ENCODE results near the gene VWDE. TPM values are rescaled to one million over a fixed set of nuclear protein-coding genes. Genes with fewer than 3 reads are reported as not detected.

VWDE gene
- total RNA-seq, 4 donors from 2014 or later = 0.13 to 0.22 TPM; not detected in 2

DNA sequence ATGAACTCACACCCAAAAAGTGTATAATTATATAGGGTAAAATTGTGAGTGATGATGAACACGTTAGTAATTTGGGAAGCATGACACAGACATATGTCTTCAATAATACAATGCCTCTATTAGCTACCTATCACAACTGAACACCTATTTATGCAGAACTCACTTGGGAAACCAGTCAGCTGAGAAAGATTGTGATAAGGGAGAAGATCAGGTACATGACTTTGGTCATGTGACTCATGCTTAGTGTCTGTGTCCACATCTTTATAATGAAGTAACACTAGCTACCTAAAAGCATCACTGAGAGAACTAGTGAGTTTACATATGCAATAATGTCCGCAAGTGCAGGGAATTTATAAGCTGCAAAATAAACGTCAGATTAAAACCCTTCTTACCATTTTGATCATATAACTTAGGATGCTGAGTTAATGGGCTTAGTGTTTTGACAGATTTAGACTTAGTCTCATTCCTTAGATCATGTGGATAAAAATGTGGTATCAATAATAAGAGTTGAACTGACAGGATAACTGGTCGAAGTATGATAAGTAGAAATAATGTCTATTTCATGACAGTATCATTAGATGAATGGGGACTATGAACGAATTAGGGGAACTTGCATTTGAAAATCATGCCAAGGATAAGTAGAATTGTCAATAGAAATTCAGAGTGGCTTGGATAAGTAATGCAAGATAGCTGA is 11.6 kb downstream of the VWDE start:
- H3K4me3 ChIP-seq = no peak overlapping the region
- no peaks in the 10 kb centered on the region for H3K9me3 ChIP-seq
- H3K27ac ChIP-seq = no peak overlapping the region
- WGBS, 2 donors (ENCODE audit: low coverage in 1 of 2) = 47 to 53% methylated on average over 5 of the region's 5 CpGs
- TF ChIP-seq POLR2AphosphoS5 (IDR thresholded peaks at IDR 0.05) (no peak), POLR2A (IDR thresholded peaks at IDR 0.05) (no peak), EP300 (IDR thresholded peaks at IDR 0.05) (no peak), CTCF (IDR thresholded peaks at IDR 0.05) (no peak)
- H3K27me3 ChIP-seq = no peaks in the 10 kb centered on the region
- no peak for ATAC-seq
- H3K4me1 ChIP-seq = no peaks in the 10 kb centered on the region
- no peaks in the 10 kb centered on the region for H3K36me3 ChIP-seq

DNA sequence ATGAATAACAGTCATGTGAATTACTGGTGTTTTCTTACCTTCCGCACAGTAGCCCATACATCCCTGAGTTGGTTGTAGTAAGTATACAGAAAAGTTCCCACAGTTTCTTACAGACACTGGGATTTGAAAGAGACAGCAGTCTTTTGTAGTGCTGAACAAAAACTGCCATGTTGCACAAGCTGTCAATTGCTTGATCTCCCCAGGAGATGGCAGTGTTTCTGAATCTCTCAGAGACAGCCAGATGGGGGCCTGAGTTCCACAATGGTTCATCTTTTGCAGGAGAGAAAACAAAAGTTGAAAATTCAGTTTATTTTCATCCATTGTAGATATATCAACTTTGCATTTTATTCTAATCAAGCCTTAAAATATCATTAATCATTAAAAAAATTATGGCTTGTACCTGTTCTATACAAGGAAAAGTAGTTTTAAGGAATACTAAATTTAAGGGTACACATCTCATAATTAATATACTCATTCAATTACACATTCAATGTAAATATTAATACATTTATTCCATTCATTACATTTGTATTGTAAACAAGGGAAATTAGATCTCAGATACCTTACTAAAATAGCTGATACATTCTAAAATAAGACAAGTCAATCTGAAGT is 14.5 kb downstream of the VWDE start:
- no peak for ATAC-seq
- Histone ChIP-seq H3K36me3 (no peaks in the 10 kb centered on the region), H3K4me1 (no peaks in the 10 kb centered on the region), H3K4me3 (no peak overlapping the region), H3K27ac (no peak overlapping the region), H3K27me3 (no peaks in the 10 kb centered on the region), H3K9me3 (no peaks in the 10 kb centered on the region)
- 82 to 89% methylated on average over 1 of the region's 1 CpG for WGBS, 2 donors (ENCODE audit: low coverage in 1 of 2)
- TF ChIP-seq EP300 (IDR thresholded peaks at IDR 0.05) (no peak), CTCF (IDR thresholded peaks at IDR 0.05) (peak; percentile 3 to 52 (median 13))

- no peaks in the 10 kb centered on the region for H3K27me3 ChIP-seq
- H3K36me3 ChIP-seq = no peaks in the 10 kb centered on the region
- H3K27ac ChIP-seq = no peak overlapping the region
- no peak for TF ChIP-seq POLR2A (IDR thresholded peaks at IDR 0.05)
- no peak for TF ChIP-seq CTCF (IDR thresholded peaks at IDR 0.05)
- no peak for TF ChIP-seq POLR2AphosphoS5 (IDR thresholded peaks at IDR 0.05)
- no peak for TF ChIP-seq EP300 (IDR thresholded peaks at IDR 0.05)
- WGBS, 2 donors (ENCODE audit: low coverage in 1 of 2) = 62 to 73% methylated on average over 5 of the region's 5 CpGs
- H3K4me3 ChIP-seq = no peak overlapping the region
- no peaks in the 10 kb centered on the region for H3K4me1 ChIP-seq
- ATAC-seq = no peak
- no peaks in the 10 kb centered on the region for H3K9me3 ChIP-seq
Observed at GRCh38 chr7:12386313-12386740, 17.3 kb downstream of the VWDE start.

GRCh38 chr7:12385364-12385786 is 18.3 kb downstream of the VWDE start:
- TF ChIP-seq POLR2AphosphoS5 (IDR thresholded peaks at IDR 0.05) (no peak), EP300 (IDR thresholded peaks at IDR 0.05) (no peak), CTCF (IDR thresholded peaks at IDR 0.05) (no peak)
- ATAC-seq = no peak
- WGBS, 2 donors (ENCODE audit: low coverage in 1 of 2) = 18 to 20% methylated on average over 2 of the region's 2 CpGs
- H3K36me3 ChIP-seq = no peaks in the 10 kb centered on the region
- no peak overlapping the region for H3K4me3 ChIP-seq
- H3K27me3 ChIP-seq = no peaks in the 10 kb centered on the region
- no peaks in the 10 kb centered on the region for H3K9me3 ChIP-seq
- H3K27ac ChIP-seq = no peak overlapping the region
- H3K4me1 ChIP-seq = no peaks in the 10 kb centered on the region

DNA sequence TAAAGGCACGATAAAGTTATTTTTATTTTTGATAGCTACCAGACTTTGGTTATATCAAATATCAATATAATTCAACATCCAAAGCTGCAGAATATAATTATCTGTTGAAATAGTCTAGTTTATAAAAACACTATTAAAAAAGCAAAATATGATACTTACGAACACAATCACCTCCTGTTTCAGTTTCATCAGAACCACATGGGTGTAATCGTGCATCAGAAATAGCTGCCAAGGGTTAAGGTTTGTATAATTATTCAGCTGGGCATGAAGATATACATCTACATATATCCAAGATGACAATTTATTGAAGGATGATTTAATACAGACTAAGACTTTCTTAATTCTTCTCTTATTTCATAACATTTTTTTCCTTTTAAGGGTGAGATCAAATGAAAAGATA is 20.3 kb downstream of the VWDE start:
- no peak for TF ChIP-seq POLR2AphosphoS5 (IDR thresholded peaks at IDR 0.05)
- no peak for TF ChIP-seq CTCF (IDR thresholded peaks at IDR 0.05)
- no peak for TF ChIP-seq POLR2A (IDR thresholded peaks at IDR 0.05)
- no peak for TF ChIP-seq EP300 (IDR thresholded peaks at IDR 0.05)
- Histone ChIP-seq H3K9me3 (no peaks in the 10 kb centered on the region), H3K4me3 (no peak overlapping the region), H3K36me3 (no peaks in the 10 kb centered on the region), H3K27ac (no peak overlapping the region), H3K27me3 (no peaks in the 10 kb centered on the region), H3K4me1 (no peaks in the 10 kb centered on the region)
- 84 to 94% methylated on average over 3 of the region's 3 CpGs for WGBS, 2 donors (ENCODE audit: low coverage in 1 of 2)
- no peak for ATAC-seq

Measured in gastroesophageal sphincter (tissue), 4 donors.